Activated CD4-positive, alpha-beta T cell treated with anti-CD3 and anti-CD28 coated beads for 36 hours (primary cell): ENCODE results near the gene FCER1G. TPM values are rescaled to one million over a fixed set of nuclear protein-coding genes. Genes with fewer than 3 reads are reported as not detected.

Experiments
- ATAC-seq: fragments of 200-7000 bp; cut with Tn5 transposase; one replicate; pipeline ENCODE4 v1.10.0; 2021; ENCODE audit warnings: mild to moderate bottlenecking, moderate library complexity
- CTCF ChIA-PET: fragments of 350-600 bp; sonication (Branson Sonifier 250); formaldehyde crosslinking; loops from one replicate; lab custom pipeline; 2021; ENCODE audit warnings: antibody characterized with exemption; lab: Charles Lee
- POLR2A ChIA-PET: fragments of 350-600 bp; sonication (Branson Sonifier 250); formaldehyde crosslinking; loops from one replicate; lab custom pipeline; 2021; ENCODE audit warnings: antibody characterized with exemption, inconsistent platforms; lab: Charles Lee
- DNase-seq: peaks from one replicate; pipeline ENCODE4 v3.0.0-alpha.2; 2020
- H3K27ac Mint-ChIP-seq: one replicate; pipeline ENCODE4 v1.8.0; 2021; ENCODE audit warnings: mixed read lengths
- H3K27me3 Mint-ChIP-seq: one replicate; pipeline ENCODE4 v1.8.0; 2021; ENCODE audit warnings: mixed read lengths
- H3K36me3 Mint-ChIP-seq: one replicate; pipeline ENCODE4 v1.8.0; 2021; ENCODE audit warnings: low read depth, mixed read lengths
- H3K4me1 Mint-ChIP-seq: one replicate; pipeline ENCODE4 v1.8.0; 2021; ENCODE audit warnings: mixed read lengths
- H3K4me3 Mint-ChIP-seq: one replicate; pipeline ENCODE4 v1.8.0; 2021; ENCODE audit warnings: mild to moderate bottlenecking, moderate library complexity, mixed read lengths
- H3K9me3 Mint-ChIP-seq: one replicate; pipeline ENCODE4 v1.8.0; 2021; ENCODE audit warnings: low read depth, mixed read lengths
- intact Hi-C, 2 experiments: fragments of 100-400 bp; cut with DNase I in 1 of 2; cut with micrococcal nuclease in 1 of 2; formaldehyde crosslinking; loops; one replicate each; pipeline versions ENCODE4 v1.14.2 to v1.15.1; 2022 to 2024; cut with DNase I, micrococcal nuclease
- total RNA-seq, 2 experiments: library from RNA; stranded (reverse); gene quantifications; one replicate each; pipeline ENCODE4 v1.2.3, GENCODE V29; 2021

Gene FCER1G
- total RNA-seq, 2 experiments from 2014 or later = 0.98 to 2.2 TPM

- H3K27ac Mint-ChIP-seq = peak overlapping the region; percentile 15
- H3K36me3 Mint-ChIP-seq = peaks cover 53% of the 10 kb centered on the region
- no peaks in the 10 kb centered on the region for H3K27me3 Mint-ChIP-seq
- no peak overlapping the region for H3K4me3 Mint-ChIP-seq
- H3K9me3 Mint-ChIP-seq = no peaks in the 10 kb centered on the region
- DNase-seq (no peak), ATAC-seq (no peak)
- POLR2A ChIA-PET = no interaction called here
- peaks cover 41% of the 10 kb centered on the region for H3K4me1 Mint-ChIP-seq
- CTCF ChIA-PET = interaction anchor here (0.5 to 7.2 kb wide), 13 partner anchors 9 to 233 kb away, joined by 3 to 89 read pairs (median 3); partner anchors contain the start of genes APOA2, FCER1G, PPOX and TOMM40L
- intact Hi-C loops = no loop called here
Observed at GRCh38 chr1:161206411-161207140, 8.5 kb upstream of the FCER1G start.

GRCh38 chr1:161207173-161207572 lies 7.9 kb upstream of the FCER1G start:
- DNase-seq = no peak
- H3K4me1 Mint-ChIP-seq = peaks cover 39% of the 10 kb centered on the region
- intact Hi-C loops = no loop called here
- no peaks in the 10 kb centered on the region for H3K27me3 Mint-ChIP-seq
- no peak for ATAC-seq
- no peak overlapping the region for H3K4me3 Mint-ChIP-seq
- CTCF ChIA-PET = interaction anchor here (0.6 to 7.2 kb wide), 8 partner anchors 16 to 175 kb away, joined by 3 to 89 read pairs (median 4); partner anchors contain the start of genes APOA2, PPOX and TOMM40L
- POLR2A ChIA-PET = no interaction called here
- no peak overlapping the region for H3K27ac Mint-ChIP-seq
- H3K36me3 Mint-ChIP-seq = peaks cover 58% of the 10 kb centered on the region
- H3K9me3 Mint-ChIP-seq = no peaks in the 10 kb centered on the region

GRCh38 chr1:161209790-161210409 lies 5.2 kb upstream of the FCER1G start:
- POLR2A ChIA-PET = no interaction called here
- peaks cover 26% of the 10 kb centered on the region for H3K4me1 Mint-ChIP-seq
- peak overlapping the region; percentile 78 for H3K27ac Mint-ChIP-seq
- H3K9me3 Mint-ChIP-seq = no peaks in the 10 kb centered on the region
- peaks cover 65% of the 10 kb centered on the region for H3K36me3 Mint-ChIP-seq
- H3K27me3 Mint-ChIP-seq = no peaks in the 10 kb centered on the region
- ATAC-seq (peak; percentile 97), DNase-seq (peak; percentile 85)
- CTCF ChIA-PET = interaction anchor here (0.7 to 4.4 kb wide), 11 partner anchors 10 to 173 kb away, joined by 3 to 36 read pairs (median 6); partner anchors contain the start of gene TOMM40L
- no peak overlapping the region for H3K4me3 Mint-ChIP-seq
- intact Hi-C loops = loop anchor here in 1 of 2 experiments (1.0 kb wide), 1 partner anchor 15 kb away; no protein-coding TSS in a partner anchor

GRCh38 chr1:161214369-161214768 lies 726 bp upstream of the FCER1G start:
- ChIA-PET POLR2A (no interaction called here), CTCF (interaction anchor here (4.1 kb wide), 1 partner anchor 12 kb away, joined by 25 read pairs; the partner anchor contains the start of gene TOMM40L)
- Mint-ChIP-seq H3K9me3 (no peaks in the 10 kb centered on the region), H3K4me1 (peaks cover 43% of the 10 kb centered on the region), H3K36me3 (peaks cover 49% of the 10 kb centered on the region), H3K27ac (no peak overlapping the region), H3K4me3 (no peak overlapping the region), H3K27me3 (no peaks in the 10 kb centered on the region)
- DNase-seq = no peak
- intact Hi-C loops = no loop called here
- ATAC-seq = no peak

- H3K4me3 Mint-ChIP-seq = no peak overlapping the region
- CTCF ChIA-PET = interaction anchor here (1.1 to 4.1 kb wide), 7 partner anchors 9 to 165 kb away, joined by 3 to 25 read pairs (median 4); partner anchors contain the start of gene TOMM40L
- no peaks in the 10 kb centered on the region for H3K9me3 Mint-ChIP-seq
- H3K36me3 Mint-ChIP-seq = peaks cover 27% of the 10 kb centered on the region
- ATAC-seq = peak; percentile 59
- H3K27me3 Mint-ChIP-seq = no peaks in the 10 kb centered on the region
- no peak for DNase-seq
- intact Hi-C loops = no loop called here
- POLR2A ChIA-PET = interaction anchor here (1.3 kb wide), 1 partner anchor 8 kb away, joined by 6 read pairs; the partner anchor contains the start of gene TOMM40L
- peak overlapping the region; percentile 22 for H3K27ac Mint-ChIP-seq
- H3K4me1 Mint-ChIP-seq = peaks cover 45% of the 10 kb centered on the region
Observed at GRCh38 chr1:161216945-161217712, 2.0 kb downstream of the FCER1G start.

- Mint-ChIP-seq H3K9me3 (no peaks in the 10 kb centered on the region), H3K27ac (no peak overlapping the region), H3K27me3 (no peaks in the 10 kb centered on the region), H3K36me3 (peaks cover 22% of the 10 kb centered on the region), H3K4me1 (peaks cover 45% of the 10 kb centered on the region), H3K4me3 (no peak overlapping the region)
- DNase-seq (no peak), ATAC-seq (no peak)
- intact Hi-C loops = no loop called here
- ChIA-PET POLR2A (no interaction called here), CTCF (interaction anchor here (0.5 to 4.1 kb wide), 3 partner anchors 9 to 52 kb away, joined by 3 to 25 read pairs (median 8); partner anchors contain the start of gene TOMM40L)
Observed at GRCh38 chr1:161217831-161218230, 2.7 kb downstream of the FCER1G start.

GRCh38 chr1:161218301-161219077 lies 3.4 kb downstream of the FCER1G start:
- H3K9me3 Mint-ChIP-seq = no peaks in the 10 kb centered on the region
- H3K36me3 Mint-ChIP-seq = peaks cover 16% of the 10 kb centered on the region
- no peak for DNase-seq
- ChIA-PET POLR2A (no interaction called here), CTCF (interaction anchor here (0.6 to 2.5 kb wide), 8 partner anchors 8 to 165 kb away, joined by 3 to 13 read pairs (median 4); partner anchors contain the start of gene PPOX)
- H3K4me1 Mint-ChIP-seq = peaks cover 45% of the 10 kb centered on the region
- no peak for ATAC-seq
- intact Hi-C loops = no loop called here
- H3K27ac Mint-ChIP-seq = no peak overlapping the region
- no peaks in the 10 kb centered on the region for H3K27me3 Mint-ChIP-seq
- H3K4me3 Mint-ChIP-seq = no peak overlapping the region

- Mint-ChIP-seq H3K36me3 (peaks cover 8% of the 10 kb centered on the region), H3K27me3 (no peaks in the 10 kb centered on the region), H3K9me3 (no peaks in the 10 kb centered on the region), H3K4me1 (peaks cover 45% of the 10 kb centered on the region), H3K4me3 (no peak overlapping the region), H3K27ac (peak overlapping the region; percentile 4)
- ChIA-PET CTCF (interaction anchor here (0.7 to 2.5 kb wide), 11 partner anchors 9 to 164 kb away, joined by 3 to 13 read pairs (median 4); partner anchors contain the start of gene PPOX), POLR2A (interaction anchor here (0.6 kb wide), 1 partner anchor 59 kb away, joined by 3 read pairs; no protein-coding TSS in a partner anchor)
- DNase-seq (no peak), ATAC-seq (no peak)
- intact Hi-C loops = no loop called here
Observed at GRCh38 chr1:161219078-161219892, 4.2 kb downstream of the FCER1G start.

GRCh38 chr1:161220002-161220401 lies 4.9 kb downstream of the FCER1G start:
- POLR2A ChIA-PET = no interaction called here
- no peak overlapping the region for H3K4me3 Mint-ChIP-seq
- peaks cover 3% of the 10 kb centered on the region for H3K36me3 Mint-ChIP-seq
- no peaks in the 10 kb centered on the region for H3K9me3 Mint-ChIP-seq
- no peaks in the 10 kb centered on the region for H3K27me3 Mint-ChIP-seq
- CTCF ChIA-PET = interaction anchor here (0.7 to 2.5 kb wide), 9 partner anchors 9 to 162 kb away, joined by 3 to 13 read pairs (median 4); partner anchors contain the start of gene PPOX
- DNase-seq = no peak
- no peak for ATAC-seq
- intact Hi-C loops = no loop called here
- H3K4me1 Mint-ChIP-seq = peaks cover 43% of the 10 kb centered on the region
- no peak overlapping the region for H3K27ac Mint-ChIP-seq
